Astrocyte (in vitro differentiated cells and primary cell): ENCODE data around the gene NEB.

Source experiments
- EZH2 ChIP-seq: IDR thresholded peaks from 2 replicates; pipeline ENCODE4 v1.6.1; 2012; ENCODE audit warnings: mild to moderate bottlenecking, low read length, inconsistent platforms; ENCODE audit not compliant: insufficient read depth
- TF ChIP-seq, protein P1 (sequence below): IDR thresholded peaks from 2 replicates; pipeline ENCODE4 v1.5.1; 2011; ENCODE audit warnings: low read depth, mild to moderate bottlenecking, inconsistent platforms, low read length, moderate library complexity; ENCODE audit not compliant: insufficient read depth

DNA sequence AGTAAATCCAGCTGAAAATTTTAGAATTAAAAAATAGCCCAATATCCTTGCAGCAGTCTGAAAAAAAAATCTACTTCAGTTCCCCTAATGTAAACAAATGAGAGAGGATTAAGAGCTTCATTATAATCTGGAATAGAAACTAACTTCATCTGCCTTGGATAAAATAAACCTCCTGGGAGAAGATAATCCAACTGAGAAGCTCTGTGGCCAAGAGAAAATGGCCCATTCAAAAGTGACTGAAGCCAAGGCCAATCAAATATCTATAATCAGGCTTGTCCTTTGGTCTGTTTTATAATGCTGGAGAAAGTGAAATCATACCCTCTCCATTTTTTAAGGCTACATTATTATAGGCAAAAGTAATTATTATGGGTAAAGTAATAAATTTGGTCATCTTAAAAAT lies 110.0 kb downstream of the NEB start:
- TF ChIP-seq, protein P1, sequence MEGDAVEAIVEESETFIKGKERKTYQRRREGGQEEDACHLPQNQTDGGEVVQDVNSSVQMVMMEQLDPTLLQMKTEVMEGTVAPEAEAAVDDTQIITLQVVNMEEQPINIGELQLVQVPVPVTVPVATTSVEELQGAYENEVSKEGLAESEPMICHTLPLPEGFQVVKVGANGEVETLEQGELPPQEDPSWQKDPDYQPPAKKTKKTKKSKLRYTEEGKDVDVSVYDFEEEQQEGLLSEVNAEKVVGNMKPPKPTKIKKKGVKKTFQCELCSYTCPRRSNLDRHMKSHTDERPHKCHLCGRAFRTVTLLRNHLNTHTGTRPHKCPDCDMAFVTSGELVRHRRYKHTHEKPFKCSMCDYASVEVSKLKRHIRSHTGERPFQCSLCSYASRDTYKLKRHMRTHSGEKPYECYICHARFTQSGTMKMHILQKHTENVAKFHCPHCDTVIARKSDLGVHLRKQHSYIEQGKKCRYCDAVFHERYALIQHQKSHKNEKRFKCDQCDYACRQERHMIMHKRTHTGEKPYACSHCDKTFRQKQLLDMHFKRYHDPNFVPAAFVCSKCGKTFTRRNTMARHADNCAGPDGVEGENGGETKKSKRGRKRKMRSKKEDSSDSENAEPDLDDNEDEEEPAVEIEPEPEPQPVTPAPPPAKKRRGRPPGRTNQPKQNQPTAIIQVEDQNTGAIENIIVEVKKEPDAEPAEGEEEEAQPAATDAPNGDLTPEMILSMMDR, result no peak
- no peak for TF ChIP-seq EZH2
